HG02623 (cell line): ENCODE measurements around the gene RLN3.

Experiments used
- ATAC-seq: cut with Tn5 transposase; IDR thresholded peaks from one replicate; pipeline ENCODE4 v1.9.1; 2021; ENCODE audit warnings: moderate library complexity; ENCODE audit not compliant: unreplicated experiment

Gene RLN3, protein sequence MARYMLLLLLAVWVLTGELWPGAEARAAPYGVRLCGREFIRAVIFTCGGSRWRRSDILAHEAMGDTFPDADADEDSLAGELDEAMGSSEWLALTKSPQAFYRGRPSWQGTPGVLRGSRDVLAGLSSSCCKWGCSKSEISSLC

DNA sequence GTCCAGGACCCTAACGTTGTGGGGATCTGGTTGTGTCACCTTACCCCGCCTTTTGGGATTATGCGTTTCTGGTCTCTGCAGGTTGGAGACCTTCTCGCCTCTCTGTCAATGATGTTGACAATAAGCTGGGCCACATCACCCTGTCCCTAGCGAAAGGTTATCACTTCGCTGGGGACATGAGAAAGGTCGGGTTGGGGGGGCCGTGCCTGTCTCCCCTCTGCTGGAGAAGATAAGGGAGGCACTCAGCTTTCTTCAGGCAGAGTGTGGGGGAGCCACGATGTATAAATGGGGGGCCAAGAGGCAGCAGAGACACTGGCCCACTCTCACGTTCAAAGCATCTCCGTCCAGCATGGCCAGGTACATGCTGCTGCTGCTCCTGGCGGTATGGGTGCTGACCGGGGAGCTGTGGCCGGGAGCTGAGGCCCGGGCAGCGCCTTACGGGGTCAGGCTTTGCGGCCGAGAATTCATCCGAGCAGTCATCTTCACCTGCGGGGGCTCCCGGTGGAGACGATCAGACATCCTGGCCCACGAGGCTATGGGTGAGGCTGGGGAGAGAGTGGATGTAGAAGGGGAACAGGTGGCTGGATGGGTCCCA lies at the start of gene RLN3:
TSS of gene RLN3 (plus strand) at position 293 of the 595 bp plus-strand sequence. CDS start at position 350, 57 bp downstream.
- no peak for ATAC-seq

DNA sequence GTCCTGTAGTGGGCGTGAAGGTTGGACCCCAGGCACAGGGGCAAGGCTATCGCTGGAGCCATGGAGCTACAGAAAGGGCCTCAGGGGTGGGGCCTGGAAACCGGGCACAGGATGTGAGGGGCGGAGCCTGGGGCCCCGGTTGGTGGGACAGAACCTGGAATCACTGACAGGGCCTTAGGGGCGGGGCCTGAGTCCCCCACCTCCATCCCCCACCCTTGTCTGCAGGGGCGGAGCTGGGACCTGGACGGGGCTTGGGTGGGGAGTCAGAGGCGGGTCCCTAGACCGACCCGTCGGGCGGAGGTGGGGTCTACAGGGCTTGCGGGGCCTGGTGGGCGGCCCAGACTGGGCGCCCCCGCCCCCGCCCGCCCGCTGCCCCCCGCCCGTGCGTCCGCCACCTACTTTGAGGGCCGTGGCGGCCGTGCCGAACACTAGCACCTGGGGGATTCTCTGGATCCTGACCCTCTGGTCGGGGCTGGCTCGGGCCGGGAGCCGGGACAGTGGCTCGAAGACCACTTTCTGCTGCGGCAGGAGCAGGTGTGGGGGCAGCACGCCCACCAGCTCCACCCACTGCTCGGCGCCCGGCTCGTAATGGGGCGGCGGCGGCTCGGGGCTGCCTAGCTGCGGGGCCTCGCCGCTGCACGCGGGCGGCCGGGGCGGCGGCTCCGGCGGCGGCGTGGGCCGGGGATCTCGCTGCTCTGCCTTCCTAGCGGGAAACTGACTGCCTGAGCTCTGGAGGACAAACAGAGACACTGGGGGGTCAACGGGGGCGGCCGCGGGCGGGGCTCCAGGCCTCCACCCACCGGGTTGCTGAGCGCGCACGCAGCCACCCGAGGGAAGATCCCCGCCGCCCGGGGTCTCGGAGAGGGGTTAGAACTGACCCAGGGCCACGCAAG lies 49.4 kb upstream of the RLN3 start:
- ATAC-seq: no peak

DNA sequence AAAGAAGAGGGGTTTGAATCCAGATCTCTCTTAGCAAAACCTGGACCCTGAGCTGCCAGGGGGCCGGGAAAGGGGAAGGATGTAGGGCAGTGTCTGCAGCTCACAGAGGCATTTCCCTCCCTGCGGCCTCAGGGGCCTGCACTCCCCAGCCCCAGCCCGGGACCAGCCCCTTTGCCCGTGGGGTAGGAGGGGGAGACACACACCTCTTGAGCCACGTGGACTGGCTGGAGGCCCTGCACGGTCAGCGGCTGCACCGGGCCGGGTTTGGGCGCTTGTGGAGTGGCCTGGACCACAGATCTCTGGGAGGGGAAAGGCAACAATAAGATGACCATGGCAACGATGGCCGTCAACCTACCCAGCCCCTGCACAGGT lies 48.7 kb upstream of the RLN3 start:
- no peak for ATAC-seq

DNA sequence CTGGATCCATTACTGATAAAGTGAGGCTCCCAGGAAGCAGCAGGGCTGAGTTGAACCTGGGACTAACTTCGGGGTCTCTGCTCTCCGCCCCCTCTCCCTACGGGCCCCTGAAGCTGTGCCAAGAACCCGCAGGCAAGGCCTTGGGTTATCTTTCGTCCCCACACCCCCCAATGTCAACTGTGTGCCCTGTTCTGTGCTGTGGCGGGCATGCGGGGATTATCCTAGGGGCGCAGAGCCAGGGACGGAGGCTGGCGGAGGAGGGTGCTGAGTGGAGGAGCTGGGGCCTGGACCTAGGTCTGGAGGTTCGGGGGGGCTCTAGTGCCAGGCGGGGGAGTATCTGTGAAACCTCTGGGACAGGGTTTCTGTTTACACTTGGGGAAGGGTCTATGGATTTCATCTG lies 48.3 kb upstream of the RLN3 start:
- no peak for ATAC-seq

DNA sequence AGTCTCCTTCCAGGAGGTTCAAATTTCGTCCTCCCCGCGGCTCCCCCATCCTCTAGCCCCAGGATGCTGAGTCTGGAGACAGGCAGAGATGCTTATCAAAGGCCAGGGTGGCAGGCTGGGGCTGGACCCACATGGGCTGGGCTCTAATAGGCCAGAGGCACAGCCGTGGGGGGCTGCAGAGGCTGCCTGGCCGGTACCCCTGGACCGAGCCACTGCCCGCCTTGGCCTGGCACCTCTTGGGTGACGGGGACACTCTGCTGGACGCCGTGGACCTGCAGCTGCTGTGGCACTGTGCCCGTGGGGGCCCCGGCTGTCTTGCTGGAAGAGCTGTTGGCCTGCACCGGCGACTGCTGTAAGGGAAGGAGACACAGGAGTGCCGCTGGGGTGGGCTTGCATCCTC lies 47.6 kb upstream of the RLN3 start:
- ATAC-seq: no peak

DNA sequence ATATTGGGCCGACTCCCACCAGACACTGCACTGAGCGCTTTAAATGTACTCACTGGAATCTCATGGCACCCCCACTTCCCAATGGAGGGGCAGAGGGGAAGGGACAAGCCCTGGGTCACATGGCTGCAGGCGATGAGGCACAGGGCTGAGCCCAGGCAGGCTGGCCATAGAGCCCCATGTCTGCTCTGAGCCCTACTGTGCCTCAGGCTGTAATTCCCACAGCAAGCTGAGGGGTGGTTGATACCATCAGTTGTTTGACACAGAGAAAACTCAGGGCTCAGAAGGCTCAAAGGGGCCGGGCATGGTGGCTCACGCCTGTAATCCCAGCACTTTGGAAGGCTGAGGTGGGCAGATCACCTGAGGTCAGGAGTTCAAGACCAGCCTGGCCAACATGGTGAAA lies 46.9 kb upstream of the RLN3 start:
- no peak for ATAC-seq

DNA sequence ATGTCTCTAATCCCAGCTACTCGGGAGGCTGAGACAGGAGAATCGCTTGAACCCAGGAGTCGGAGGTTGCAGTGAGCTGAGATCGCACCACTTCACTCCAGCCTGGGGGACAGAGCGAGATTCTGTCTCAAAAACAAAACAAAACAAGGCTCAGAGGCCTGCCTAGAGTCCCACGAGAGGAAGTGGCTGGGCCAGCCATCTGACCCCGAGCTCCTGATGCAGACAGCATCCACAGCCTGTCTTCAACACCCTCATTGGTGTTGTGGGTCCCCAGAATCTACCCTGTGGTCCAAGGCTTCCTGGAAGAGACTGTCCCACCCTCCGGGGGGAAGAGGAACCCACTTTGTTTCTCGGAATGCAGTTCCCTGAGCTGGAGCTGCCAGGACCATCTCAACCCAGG lies 46.5 kb upstream of the RLN3 start:
- no peak for ATAC-seq

DNA sequence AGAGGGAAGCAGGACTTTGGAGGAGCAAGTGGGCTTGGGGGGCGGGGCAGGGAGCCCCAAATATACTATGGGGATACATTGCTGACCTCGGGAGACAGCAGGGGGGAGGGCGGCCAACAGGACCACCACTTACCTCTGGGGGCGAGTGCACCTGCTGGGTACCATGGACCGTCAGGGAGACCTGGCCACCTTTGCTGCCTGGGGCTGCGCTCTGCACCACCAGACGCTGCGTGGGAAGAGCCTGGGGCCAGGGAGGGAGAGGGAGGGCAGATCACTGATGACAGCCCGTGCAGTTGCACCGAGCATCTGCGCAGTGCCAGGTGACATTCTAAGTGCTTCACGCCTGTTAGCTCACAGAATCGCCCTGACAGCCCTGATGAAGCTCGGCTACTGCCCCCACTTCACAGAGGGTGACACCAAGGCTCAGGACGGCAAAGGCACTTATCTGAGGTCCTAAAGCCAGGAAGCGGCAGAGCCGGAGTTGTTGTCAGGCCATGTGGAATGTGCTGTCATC lies 45.9 kb upstream of the RLN3 start:
- ATAC-seq: no peak

DNA sequence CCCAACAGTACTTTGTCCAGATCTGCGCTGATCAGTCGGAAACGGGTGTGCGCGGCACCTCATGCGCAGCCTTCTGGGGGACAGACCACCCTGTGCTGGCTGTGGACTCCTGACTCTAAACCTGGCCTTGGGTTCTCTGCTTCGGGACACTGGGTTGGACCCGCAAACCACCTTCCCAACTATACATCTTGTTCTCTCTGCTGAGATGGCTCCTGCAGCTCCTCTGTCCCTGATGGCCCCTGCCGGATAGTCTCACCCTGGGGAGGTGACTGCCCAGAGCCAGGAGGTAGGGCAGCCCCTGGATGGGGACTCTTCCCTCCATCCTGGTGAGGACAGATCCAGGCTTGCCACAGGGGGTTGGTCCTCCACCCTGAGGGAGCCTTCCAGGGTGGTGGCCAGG lies 45.2 kb upstream of the RLN3 start:
- ATAC-seq: no peak

DNA sequence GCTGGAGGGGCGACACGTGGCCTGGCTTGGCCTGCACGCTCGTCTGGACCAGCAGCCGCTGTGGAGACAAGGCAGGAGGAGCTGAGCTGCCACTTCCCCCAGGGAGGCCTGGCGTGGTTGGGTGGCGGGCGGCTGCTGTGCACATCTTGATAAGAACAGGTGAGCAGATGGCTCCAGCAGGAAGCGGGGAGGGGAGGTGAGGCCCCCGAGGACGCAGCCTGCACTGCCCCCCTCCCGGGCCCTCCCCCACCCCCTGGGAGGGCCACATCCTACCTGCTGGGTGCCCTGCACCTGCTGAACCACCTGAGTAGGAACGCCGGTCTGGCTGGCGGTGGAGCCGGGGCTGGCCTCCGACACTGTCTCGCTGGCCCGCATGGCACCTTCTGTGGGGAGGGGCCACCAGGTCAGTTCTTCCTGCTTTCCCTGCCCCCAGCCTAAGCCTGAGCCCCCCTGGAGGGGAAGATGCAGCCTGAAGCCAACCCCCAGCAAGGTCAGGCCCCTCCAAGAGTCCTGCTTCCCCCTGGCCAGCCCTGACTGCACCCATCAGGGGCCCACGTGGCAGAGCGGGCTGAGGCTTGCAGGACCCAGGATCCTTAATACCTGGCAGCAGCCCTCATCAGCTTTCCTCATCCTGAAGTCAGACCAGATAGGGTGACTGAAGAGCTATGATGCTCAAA lies 44.6 kb upstream of the RLN3 start:
- ATAC-seq: no peak

DNA sequence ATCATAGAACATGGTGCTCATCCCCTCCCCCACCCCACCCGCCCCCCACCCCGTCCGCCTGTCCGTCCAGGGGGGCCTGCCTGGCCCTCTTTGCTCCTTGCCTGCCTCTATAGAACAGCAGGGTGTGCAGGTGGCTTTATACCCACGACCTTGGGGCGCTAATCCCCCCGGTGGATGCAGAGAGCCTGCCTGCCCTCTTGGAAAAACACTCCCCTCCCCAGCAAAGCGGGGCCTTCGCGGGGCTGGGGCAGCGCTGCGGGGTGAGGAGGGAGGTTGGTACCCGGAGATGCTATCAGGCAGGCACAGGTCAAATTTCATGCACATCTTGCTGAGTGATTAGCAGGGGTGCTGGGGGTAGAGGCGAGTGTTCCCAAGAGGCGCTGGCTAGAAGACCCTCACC lies 43.8 kb upstream of the RLN3 start:
- ATAC-seq: no peak

DNA sequence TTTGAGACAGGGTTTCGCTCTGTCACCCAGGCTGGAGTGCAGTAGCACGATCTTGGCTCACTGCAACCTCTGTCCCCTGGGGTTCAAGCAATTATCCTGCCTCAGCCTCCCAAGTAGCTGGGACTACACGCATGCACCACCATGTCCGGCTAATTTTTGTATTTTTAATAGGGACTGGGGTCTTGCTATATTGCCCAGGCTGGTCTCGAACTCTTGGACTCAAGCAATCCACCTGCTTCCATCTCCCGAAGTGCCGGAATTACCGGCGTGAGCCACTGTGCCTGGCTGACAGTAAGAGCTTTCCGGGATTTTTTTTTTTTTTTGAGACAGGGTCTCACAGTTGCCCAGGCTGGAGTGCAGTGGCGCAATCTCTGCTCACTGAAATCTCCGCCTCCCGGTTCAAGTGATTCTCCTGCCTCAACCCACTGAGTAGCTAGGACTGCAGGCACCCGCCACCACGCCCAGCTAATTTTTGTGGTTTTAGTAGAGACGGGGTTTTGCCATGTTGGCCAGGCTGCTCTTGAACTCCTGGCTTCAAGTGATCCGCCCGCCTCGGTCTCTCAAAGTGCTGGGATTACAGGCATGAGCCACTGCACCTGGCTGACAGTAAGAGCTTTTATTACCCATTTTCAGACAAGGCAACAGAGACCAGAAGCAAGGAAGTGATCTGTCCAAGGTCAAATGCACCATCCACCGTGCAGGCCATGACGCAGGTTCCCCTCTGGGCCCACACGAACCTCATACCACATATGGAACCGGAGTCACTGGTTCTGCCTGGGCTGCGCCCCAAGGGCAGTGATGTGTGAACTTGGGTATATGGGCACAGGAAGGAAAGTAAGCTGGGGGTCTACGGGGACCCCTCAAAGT lies 42.8 kb upstream of the RLN3 start:
- no peak for ATAC-seq

DNA sequence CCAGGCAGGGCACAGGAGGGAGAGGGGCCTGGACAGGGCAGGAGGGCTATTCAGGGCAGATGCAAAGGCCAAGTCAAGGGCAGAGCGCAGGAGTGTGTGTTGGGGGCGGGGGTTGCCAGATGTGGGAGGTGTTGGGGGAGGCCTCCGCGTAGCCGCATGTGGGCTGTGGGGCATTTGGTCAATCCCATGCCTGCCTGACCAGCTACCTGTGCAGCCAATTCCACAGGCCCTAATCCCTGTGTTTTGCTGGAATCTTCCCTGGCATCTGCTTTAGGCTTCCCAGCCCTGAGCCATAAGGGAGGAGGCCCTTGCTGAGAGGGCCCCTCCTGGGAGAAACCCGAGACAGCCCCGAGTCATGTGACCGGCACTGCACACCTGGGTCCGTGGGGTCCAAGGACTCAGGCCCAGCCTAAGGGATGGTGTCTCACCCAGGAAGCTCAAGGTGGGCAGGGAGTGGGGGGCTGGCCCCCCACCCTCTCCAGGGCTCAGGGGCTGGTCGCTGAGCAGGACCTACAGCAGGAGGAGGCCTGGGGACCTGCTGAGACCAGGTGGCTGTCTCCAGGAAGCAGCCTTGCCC lies 42.1 kb upstream of the RLN3 start:
- peak; percentile 14 for ATAC-seq

DNA sequence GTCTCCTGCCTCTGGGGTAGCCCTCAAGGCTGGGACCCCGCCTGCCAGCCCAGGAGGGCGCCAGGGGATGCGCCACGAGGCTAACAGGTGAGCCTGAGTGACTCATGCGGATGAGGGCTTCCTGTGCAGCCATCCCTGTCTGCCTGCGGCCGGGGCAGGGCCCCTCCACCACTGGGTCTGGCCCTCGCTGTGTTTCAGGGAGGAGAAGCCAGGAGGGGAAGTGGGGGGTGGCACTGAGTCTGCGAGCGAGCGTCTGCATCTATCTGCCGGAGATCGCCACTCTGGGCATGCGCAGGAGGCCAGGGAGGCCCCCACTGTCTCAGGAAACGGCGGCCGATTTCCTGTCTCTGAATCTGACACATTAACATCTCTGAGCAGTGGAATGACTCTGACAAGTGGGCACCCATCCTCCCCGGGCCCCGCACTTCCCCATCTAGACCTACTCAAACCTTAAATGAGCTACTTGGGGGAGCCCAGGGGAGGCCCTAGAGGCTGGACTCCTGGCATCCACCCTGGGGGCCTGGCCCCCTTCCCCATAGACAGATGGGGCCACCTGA lies 41.5 kb upstream of the RLN3 start:
- peak; percentile 69 for ATAC-seq

DNA sequence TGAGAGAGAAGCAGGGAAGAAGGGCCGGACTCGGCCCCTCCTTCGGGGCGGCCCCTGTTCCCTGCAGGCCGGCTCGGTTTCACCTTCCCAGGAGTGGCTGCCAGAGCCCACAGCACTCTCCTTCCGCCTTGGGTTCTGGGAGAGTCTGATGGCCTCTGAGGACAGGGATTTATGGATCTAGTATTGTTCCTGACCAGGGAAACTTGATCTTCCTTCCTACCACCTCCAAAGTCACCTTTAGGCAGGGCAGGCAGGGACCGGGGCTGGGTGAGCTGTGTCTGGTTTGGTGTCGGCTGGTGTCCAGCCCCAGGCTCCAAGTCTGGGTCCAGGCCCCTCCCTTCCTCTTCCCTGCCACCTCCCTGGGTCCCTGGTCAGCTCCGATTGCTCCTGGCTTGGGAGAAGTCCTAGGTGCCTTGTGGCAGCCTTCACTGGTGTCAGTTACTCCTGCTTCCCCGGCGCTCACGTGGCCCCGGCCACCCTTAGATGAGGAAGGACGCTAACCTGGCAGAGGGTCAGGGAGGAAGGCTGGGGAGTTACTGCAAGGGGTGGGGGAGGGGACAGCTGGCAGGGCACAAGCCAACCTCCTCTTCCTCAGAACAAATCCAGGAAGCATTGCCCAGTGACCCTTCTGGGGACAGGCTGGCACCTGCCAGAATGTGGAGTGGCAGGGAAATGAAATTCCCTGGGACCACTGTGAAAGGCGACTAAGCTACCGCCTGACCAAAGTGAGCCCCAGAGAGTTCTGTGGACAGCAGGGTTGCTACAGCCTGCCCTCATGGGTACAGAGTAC lies 40.7 kb upstream of the RLN3 start:
- no peak for ATAC-seq

DNA sequence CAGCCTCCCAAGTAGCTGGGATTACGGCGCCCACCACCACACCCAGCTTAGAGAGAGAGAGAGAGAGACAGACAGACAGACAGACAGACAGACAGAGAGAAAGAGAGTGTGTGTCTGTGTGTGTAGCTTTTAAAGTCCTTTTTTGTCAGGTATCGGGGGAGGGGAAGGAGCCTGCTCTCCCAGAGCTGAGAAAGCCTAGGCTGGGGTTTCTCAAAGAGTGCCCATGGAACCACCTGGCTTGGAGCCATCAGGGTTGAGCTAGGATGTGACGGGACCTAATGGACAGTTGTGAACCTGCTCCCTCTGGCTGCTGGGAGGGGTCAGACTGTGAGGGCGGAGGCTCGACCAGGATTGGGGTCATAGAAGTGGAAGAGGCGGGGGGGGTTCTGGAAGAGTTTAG lies 38.5 kb upstream of the RLN3 start:
- ATAC-seq: no peak

DNA sequence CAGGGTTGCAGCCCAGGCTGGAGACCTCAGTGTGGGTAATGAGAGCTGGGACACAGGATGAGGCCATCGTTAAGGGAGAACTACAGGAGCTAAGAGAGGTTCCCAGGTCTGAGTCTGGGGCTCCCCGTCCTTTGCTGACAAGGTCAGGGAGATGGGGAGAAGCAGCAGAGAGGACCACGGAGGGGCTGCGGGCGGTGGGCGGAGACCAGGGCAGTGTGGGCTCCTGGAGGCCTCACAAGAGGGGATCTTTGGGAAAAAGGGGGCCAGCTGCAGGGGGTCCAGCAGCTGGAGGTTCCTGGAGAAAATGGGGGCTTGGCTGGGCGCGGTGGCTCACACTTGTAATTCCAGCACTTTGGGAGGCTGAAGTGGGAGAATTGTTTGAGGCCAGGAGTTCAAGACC lies 37.9 kb upstream of the RLN3 start:
- ATAC-seq: no peak

DNA sequence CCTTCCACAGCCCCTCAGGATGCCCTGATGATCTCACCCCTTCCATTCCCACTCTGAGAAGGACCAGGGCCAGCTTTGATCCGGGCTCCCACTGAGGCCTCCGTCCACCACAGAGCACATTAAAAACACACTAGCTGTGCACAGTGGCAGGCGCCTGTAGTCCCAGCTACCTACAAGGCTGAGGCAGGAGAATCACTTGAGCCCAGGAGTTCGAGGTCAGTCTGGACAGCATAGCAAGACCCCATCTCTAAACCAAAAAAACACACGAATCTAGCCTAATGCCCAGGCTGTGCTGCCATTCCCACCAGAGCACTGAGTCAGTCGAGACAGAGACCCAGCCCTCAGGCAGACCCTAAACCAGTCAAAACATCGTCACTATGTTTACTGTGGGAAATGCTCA lies 35.9 kb upstream of the RLN3 start:
- ATAC-seq: no peak
